SK-N-SH (cell line): ENCODE results near the gene PABPN1. TPM values are rescaled to one million over a fixed set of nuclear protein-coding genes. Genes with fewer than 3 reads are reported as not detected.

ENCODE experiments used
- CTCF ChIA-PET: fragments of 300-600, 350-600 bp; formaldehyde crosslinking; extraction: SDS; loops from one replicate; lab custom pipeline; 2021; lab: Yijun Ruan, JAX
- POLR2A ChIA-PET: fragments of 350-600 bp; sonication (Branson Sonifier 250); formaldehyde crosslinking; extraction: SDS; loops from one replicate; lab custom pipeline; 2020; ENCODE audit warnings: antibody characterized with exemption, inconsistent platforms; lab: Yijun Ruan, JAX
- DNase-seq: peaks from one replicate; pipeline ENCODE4 v3.0.0; 2012
- H2AFZ ChIP-seq: fragments of 200-600 bp; sonication (generic); 2 replicates; pipeline ENCODE4 v1.8.1; 2016; ENCODE audit warnings: antibody characterized with exemption, mild to moderate bottlenecking, low read depth
- H3F3A ChIP-seq: fragments of 200-600 bp; sonication (generic); replicated peaks from 2 replicates; pipeline ENCODE3; 2016; ENCODE audit warnings: antibody characterized with exemption, mild to moderate bottlenecking; ENCODE audit not compliant: insufficient read depth
- H3K27ac ChIP-seq, 2 experiments: fragments of 200-500 bp in 1 of 2; fragments of 200-600 bp in 1 of 2; sonication (Bioruptor generic) in 1 of 2; sonication (generic), shearing (Covaris generic) in 1 of 2; 2 replicates each; pipeline versions ENCODE4 v1.5.1 to v1.6.1; 2014 to 2016; ENCODE audit warnings: low read depth in 2 of 2, inconsistent platforms in 1 of 2, low read length in 1 of 2, mild to moderate bottlenecking in 1 of 2, mixed read lengths in 1 of 2
- H3K27me3 ChIP-seq: fragments of 200-600 bp; sonication (generic), shearing (Covaris generic); 2 replicates; pipeline ENCODE4 v1.6.1; 2016; ENCODE audit warnings: mixed run types; ENCODE audit not compliant: insufficient read depth
- H3K36me3 ChIP-seq, 2 experiments: fragments of 200-500 bp in 1 of 2; fragments of 200-600 bp in 1 of 2; sonication (Bioruptor generic) in 1 of 2; sonication (generic) in 1 of 2; replicated peaks in 1 of 2; 2 replicates each; pipeline versions ENCODE3 to v1.5.1; 2014 to 2016; ENCODE audit warnings: low read length in 1 of 2, mild to moderate bottlenecking in 1 of 2; ENCODE audit not compliant: insufficient read depth in 2 of 2, control insufficient read depth in 1 of 2
- H3K4me1 ChIP-seq, 2 experiments: fragments of 200-500 bp in 1 of 2; fragments of 200-600 bp in 1 of 2; sonication (Bioruptor generic) in 1 of 2; sonication (generic), shearing (Covaris generic) in 1 of 2; 2 replicates each; pipeline versions ENCODE4 v1.5.1 to v1.6.1; 2014 to 2016; ENCODE audit warnings: low read depth in 1 of 2, low read length in 1 of 2, mixed run types in 1 of 2; ENCODE audit not compliant: insufficient read depth in 2 of 2, control insufficient read depth in 1 of 2
- H3K4me2 ChIP-seq: fragments of 200-600 bp; sonication (generic), shearing (Covaris generic); 2 replicates; pipeline ENCODE4 v1.6.1; 2017; ENCODE audit warnings: mixed run types
- H3K4me3 ChIP-seq, 2 experiments: fragments of 200-500 bp in 1 of 2; fragments of 200-600 bp in 1 of 2; sonication (Bioruptor generic) in 1 of 2; sonication (generic), shearing (Covaris generic) in 1 of 2; 2 replicates each; pipeline versions ENCODE4 v1.5.1 to v1.8.1; 2014 to 2016; ENCODE audit warnings: low read depth in 2 of 2, inconsistent platforms in 1 of 2, low read length in 1 of 2, mild to moderate bottlenecking in 1 of 2, mixed read lengths in 1 of 2, moderate library complexity in 1 of 2
- H3K79me2 ChIP-seq: fragments of 200-600 bp; sonication (generic); 2 replicates; pipeline ENCODE4 v1.8.1; 2017; ENCODE audit warnings: mild to moderate bottlenecking; ENCODE audit not compliant: insufficient read depth
- H3K9ac ChIP-seq: fragments of 200-600 bp; sonication (generic); 2 replicates; pipeline ENCODE4 v1.6.1; 2017; ENCODE audit warnings: mixed run types
- H3K9me2 ChIP-seq: fragments of 200-600 bp; sonication (generic); 2 replicates; pipeline ENCODE4 v1.6.1; 2017; ENCODE audit warnings: mixed run types
- H3K9me3 ChIP-seq: fragments of 200-600 bp; sonication (generic); 2 replicates; pipeline ENCODE4 v1.6.1; 2017; ENCODE audit warnings: mixed run types, mild to moderate bottlenecking, moderate library complexity
- H4K20me1 ChIP-seq: fragments of 200-600 bp; sonication (generic); 2 replicates; pipeline ENCODE4 v1.6.1; 2017; ENCODE audit warnings: mild to moderate bottlenecking, mixed run types; ENCODE audit not compliant: insufficient read depth
- CHD2 ChIP-seq: fragments of 150-350 bp; IDR thresholded peaks from 2 replicates; pipeline ENCODE4 v1.6.1; 2018; ENCODE audit warnings: low read length; ENCODE audit not compliant: partially characterized antibody
- EP300 ChIP-seq, 2 experiments: IDR thresholded peaks; 2 replicates each; pipeline versions ENCODE4 v1.4.0 to v1.6.1; 2012; ENCODE audit warnings: borderline replicate concordance in 1 of 2, low read depth in 1 of 2, low read length in 1 of 2
- FOSL2 ChIP-seq: IDR thresholded peaks from 2 replicates; pipeline ENCODE4 v1.4.0; 2012; ENCODE audit warnings: low read depth, mild to moderate bottlenecking, moderate library complexity, borderline replicate concordance
- GATA2 ChIP-seq: sonication (generic); formaldehyde crosslinking; IDR thresholded peaks from 2 replicates; pipeline ENCODE4 v1.5.0; 2020; ENCODE audit warnings: mild to moderate bottlenecking, missing genetic modification reagents
- MEF2A ChIP-seq: IDR thresholded peaks from 2 replicates; pipeline ENCODE4 v1.4.0; 2012; ENCODE audit warnings: low read depth, borderline replicate concordance
- MXI1 ChIP-seq: IDR thresholded peaks from 2 replicates; pipeline ENCODE4 v1.6.1; 2012; ENCODE audit warnings: mild to moderate bottlenecking, low read depth, low read length, improper control_type of control experiment
- RAD21 ChIP-seq: IDR thresholded peaks from 2 replicates; pipeline ENCODE4 v1.6.1; 2012; ENCODE audit warnings: mild to moderate bottlenecking, low read length
- RCOR1 ChIP-seq: fragments of 150-350 bp; IDR thresholded peaks from 2 replicates; pipeline ENCODE4 v1.6.1; 2017; ENCODE audit warnings: antibody characterized with exemption, low read length
- SIN3A ChIP-seq: IDR thresholded peaks from 2 replicates; pipeline ENCODE4 v1.6.1; 2012; ENCODE audit warnings: low read depth, mild to moderate bottlenecking, low read length, moderate library complexity, borderline replicate concordance
- TAF1 ChIP-seq: IDR thresholded peaks from 2 replicates; pipeline ENCODE4 v1.6.1; 2012; ENCODE audit warnings: low read depth, mild to moderate bottlenecking, low read length, moderate library complexity, borderline replicate concordance
- TCF12 ChIP-seq: IDR thresholded peaks from 2 replicates; pipeline ENCODE4 v1.4.0; 2012
- TEAD4 ChIP-seq: IDR thresholded peaks from 2 replicates; pipeline ENCODE4 v1.4.0; 2012; ENCODE audit warnings: mild to moderate bottlenecking, borderline replicate concordance; ENCODE audit not compliant: insufficient read depth
- WGBS: methylation state at CpG from one replicate; pipeline ENCODE4 v1.1.6; 2017; ENCODE audit warnings: low lambda C conversion rate; 5-methylcytosine and 5-hydroxymethylcytosine counted together
- polyA plus RNA-seq, 3 experiments: library from polyadenylated mRNA; depleted of rRNA; stranded (reverse); fragments of >200 nt; gene quantifications; 2 replicates each; pipeline ENCODE4 v1.2.3, GENCODE V29; 2012
- TF ChIP-seq, protein P1 (sequence below): IDR thresholded peaks from 2 replicates; pipeline ENCODE4 v1.4.0; 2012; ENCODE audit warnings: low read depth, borderline replicate concordance
- TF ChIP-seq, protein P2 (sequence below): fragments of 200-600 bp; sonication (generic); IDR thresholded peaks from 2 replicates; pipeline ENCODE4 v1.6.1; 2017; ENCODE audit warnings: antibody characterized with exemption, mild to moderate bottlenecking, moderate library complexity
- TF ChIP-seq, protein P3 (sequence below): IDR thresholded peaks from 2 replicates; pipeline ENCODE4 v1.4.0; 2012; ENCODE audit warnings: low read depth

The PABPN1 gene
- polyA plus RNA-seq, 1 of the 3 experiments (the other 2 are of a cell fraction) = 266 TPM

DNA sequence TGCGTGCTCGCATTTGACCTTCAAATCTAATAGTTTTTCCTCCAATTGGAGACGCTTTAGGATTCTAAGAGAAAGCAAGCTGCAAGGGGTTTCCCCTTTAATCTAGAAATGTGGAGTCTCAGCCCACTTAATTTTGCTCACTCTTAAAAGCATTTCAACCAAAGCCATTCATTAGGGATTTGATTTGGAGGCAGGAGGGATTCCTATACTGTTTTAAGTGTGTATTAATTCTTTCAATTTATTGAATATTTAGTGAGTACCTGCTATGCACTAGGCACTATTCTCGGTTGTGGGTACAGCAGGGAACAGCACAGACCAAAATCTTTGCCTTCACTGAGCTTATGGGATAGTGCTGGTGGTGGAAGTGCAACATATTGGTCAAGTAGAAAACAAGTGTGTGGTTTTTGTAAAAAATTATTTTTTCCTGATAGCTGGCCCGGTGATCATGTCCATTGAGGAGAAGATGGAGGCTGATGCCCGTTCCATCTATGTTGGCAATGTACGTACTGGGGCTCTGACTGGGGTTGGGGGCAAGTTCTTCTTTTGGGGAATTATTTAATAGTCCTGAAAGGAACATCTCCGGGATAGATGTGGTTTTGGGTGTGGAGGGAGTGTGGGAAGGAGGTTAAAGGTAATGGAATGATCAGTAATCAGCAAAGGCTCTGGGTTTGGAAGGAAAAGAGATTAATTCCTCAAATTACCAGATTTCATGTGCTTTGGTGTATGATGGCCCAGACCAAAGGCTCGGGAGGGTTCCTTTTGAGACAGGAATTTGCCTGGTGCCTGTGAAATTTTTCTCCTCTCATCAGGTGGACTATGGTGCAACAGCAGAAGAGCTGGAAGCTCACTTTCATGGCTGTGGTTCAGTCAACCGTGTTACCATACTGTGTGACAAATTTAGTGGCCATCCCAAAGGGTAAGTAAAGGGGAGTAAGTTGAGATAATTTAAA lies 1.6 kb downstream of the PABPN1 start:
- H3K79me2 ChIP-seq = peaks cover 50% of the 10 kb centered on the region
- POLR2A ChIA-PET = interaction anchor here (0.9 to 3.5 kb wide), 9 partner anchors 16 to 233 kb away, joined by 3 to 34 read pairs (median 4); partner anchors contain the start of genes ACIN1, BCL2L2, C14orf119 and EFS
- peak overlapping the region; percentile 84 to 92 for H3K4me3 ChIP-seq
- 29% methylated on average over 10 of the region's 10 CpGs for WGBS
- H3K36me3 ChIP-seq = peaks cover 42 to 48% of the 10 kb centered on the region in 2 experiments
- no peaks in the 10 kb centered on the region for H3K9me3 ChIP-seq
- H3K27me3 ChIP-seq = no peaks in the 10 kb centered on the region
- CTCF ChIA-PET = interaction anchor here (0.9 to 13.2 kb wide), 10 partner anchors 17 to 240 kb away, joined by 3 to 179 read pairs (median 5); partner anchors contain the start of genes BCL2L2, CMTM5 and NGDN
- peak overlapping the region; percentile 94 for H3K4me2 ChIP-seq
- H2AFZ ChIP-seq = no peak overlapping the region
- H3F3A ChIP-seq = peaks cover 50% of the 10 kb centered on the region
- H3K9ac ChIP-seq = peak overlapping the region; percentile 97
- TF ChIP-seq, protein P1, sequence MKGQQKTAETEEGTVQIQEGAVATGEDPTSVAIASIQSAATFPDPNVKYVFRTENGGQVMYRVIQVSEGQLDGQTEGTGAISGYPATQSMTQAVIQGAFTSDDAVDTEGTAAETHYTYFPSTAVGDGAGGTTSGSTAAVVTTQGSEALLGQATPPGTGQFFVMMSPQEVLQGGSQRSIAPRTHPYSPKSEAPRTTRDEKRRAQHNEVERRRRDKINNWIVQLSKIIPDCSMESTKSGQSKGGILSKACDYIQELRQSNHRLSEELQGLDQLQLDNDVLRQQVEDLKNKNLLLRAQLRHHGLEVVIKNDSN = no peak
- TF ChIP-seq, protein P2, sequence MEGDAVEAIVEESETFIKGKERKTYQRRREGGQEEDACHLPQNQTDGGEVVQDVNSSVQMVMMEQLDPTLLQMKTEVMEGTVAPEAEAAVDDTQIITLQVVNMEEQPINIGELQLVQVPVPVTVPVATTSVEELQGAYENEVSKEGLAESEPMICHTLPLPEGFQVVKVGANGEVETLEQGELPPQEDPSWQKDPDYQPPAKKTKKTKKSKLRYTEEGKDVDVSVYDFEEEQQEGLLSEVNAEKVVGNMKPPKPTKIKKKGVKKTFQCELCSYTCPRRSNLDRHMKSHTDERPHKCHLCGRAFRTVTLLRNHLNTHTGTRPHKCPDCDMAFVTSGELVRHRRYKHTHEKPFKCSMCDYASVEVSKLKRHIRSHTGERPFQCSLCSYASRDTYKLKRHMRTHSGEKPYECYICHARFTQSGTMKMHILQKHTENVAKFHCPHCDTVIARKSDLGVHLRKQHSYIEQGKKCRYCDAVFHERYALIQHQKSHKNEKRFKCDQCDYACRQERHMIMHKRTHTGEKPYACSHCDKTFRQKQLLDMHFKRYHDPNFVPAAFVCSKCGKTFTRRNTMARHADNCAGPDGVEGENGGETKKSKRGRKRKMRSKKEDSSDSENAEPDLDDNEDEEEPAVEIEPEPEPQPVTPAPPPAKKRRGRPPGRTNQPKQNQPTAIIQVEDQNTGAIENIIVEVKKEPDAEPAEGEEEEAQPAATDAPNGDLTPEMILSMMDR = no peak
- no peak for TF ChIP-seq FOSL2
- TF ChIP-seq TEAD4 = no peak
- no peak for TF ChIP-seq CHD2
- TF ChIP-seq MEF2A = no peak
- no peak for TF ChIP-seq RCOR1
- no peak for TF ChIP-seq SIN3A
- TF ChIP-seq TCF12 = no peak
- peak overlapping the region; percentile 83 to 93 for H3K27ac ChIP-seq
- no peaks in the 10 kb centered on the region for H3K9me2 ChIP-seq
- no peak for DNase-seq
- no peaks in the 10 kb centered on the region for H4K20me1 ChIP-seq
- H3K4me1 ChIP-seq = peaks cover 13 to 19% of the 10 kb centered on the region in 2 experiments; a peak in 3 of 4 replicates

DNA sequence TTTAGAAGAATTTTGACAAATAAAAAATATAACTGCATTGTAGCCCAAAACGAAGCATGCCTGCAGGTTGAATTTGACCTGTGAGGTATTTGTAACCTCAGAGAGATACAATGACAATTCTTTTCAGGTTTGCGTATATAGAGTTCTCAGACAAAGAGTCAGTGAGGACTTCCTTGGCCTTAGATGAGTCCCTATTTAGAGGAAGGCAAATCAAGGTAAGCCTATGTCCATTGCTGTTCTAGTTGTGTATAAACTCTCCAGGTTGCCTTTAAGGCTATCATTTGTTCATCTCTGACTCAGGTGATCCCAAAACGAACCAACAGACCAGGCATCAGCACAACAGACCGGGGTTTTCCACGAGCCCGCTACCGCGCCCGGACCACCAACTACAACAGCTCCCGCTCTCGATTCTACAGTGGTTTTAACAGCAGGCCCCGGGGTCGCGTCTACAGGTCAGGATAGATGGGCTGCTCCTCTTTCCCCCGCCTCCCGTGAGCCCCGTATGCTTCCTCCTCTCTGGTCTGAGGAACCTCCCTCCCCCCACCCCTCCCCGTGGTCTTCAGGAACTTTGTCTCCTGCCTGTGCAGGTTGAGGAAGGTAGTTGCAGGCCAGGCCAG lies 2.7 kb downstream of the PABPN1 start:
- H3K79me2 ChIP-seq = peaks cover 43% of the 10 kb centered on the region
- H3K27me3 ChIP-seq = no peaks in the 10 kb centered on the region
- CTCF ChIA-PET = interaction anchor here (1.0 to 13.2 kb wide), 5 partner anchors 30 to 239 kb away, joined by 4 to 179 read pairs (median 5); partner anchors contain the start of gene CMTM5
- peaks cover 42 to 48% of the 10 kb centered on the region in 2 experiments for H3K36me3 ChIP-seq
- DNase-seq = no peak
- H3K9me2 ChIP-seq = no peaks in the 10 kb centered on the region
- POLR2A ChIA-PET = no interaction called here
- no peak overlapping the region for H3K4me2 ChIP-seq
- TF ChIP-seq RAD21 (no peak), GATA2 (no peak), SIN3A (no peak), CHD2 (no peak), TAF1 (no peak), EP300 (IDR thresholded peaks at IDR 0.05; ENCODE audit: borderline replicate concordance in 1 of 2, low read depth in 1 of 2, low read length in 1 of 2) (no peak), MXI1 (no peak), TEAD4 (no peak)
- TF ChIP-seq, protein P1 = no peak
- TF ChIP-seq, protein P3, sequence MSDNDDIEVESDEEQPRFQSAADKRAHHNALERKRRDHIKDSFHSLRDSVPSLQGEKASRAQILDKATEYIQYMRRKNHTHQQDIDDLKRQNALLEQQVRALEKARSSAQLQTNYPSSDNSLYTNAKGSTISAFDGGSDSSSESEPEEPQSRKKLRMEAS = no peak
- H3K9me3 ChIP-seq = no peaks in the 10 kb centered on the region
- no peak overlapping the region; a peak in 1 of 4 replicates for H3K4me3 ChIP-seq
- no peak overlapping the region; a peak in 1 of 4 replicates for H3K27ac ChIP-seq
- H4K20me1 ChIP-seq = no peaks in the 10 kb centered on the region
- H3K4me1 ChIP-seq = peaks cover 13 to 19% of the 10 kb centered on the region in 2 experiments; a peak in 3 of 4 replicates
- no peak overlapping the region for H3K9ac ChIP-seq
- H3F3A ChIP-seq = peaks cover 44% of the 10 kb centered on the region
- H2AFZ ChIP-seq = no peak overlapping the region
- 89% methylated on average over 18 of the region's 18 CpGs for WGBS
